SKM-1 treated with dmso at 0.1 percent for 144 hours (cell line): ENCODE results near the gene MB21D2.
A peak's percentile ranks its signal among the peaks of the same experiment; 100 is the strongest.

ENCODE experiments used
- DNase-seq: peaks from one replicate; lab custom pipeline; 2025; ENCODE audit not compliant: unreplicated experiment; lab: John Stamatoyannopoulos, UW

Gene MB21D2

GRCh38 chr3:192892981-192893700, 24.5 kb downstream of the MB21D2 start:
- peak; percentile 22 for DNase-seq

- no peak for DNase-seq
Measured at GRCh38 chr3:192890347-192891335, 27.0 kb downstream of the MB21D2 start.

- DNase-seq, result no peak
Measured at GRCh38 chr3:192889679-192890078, 28.0 kb downstream of the MB21D2 start.

- DNase-seq, result no peak
Measured at GRCh38 chr3:192888190-192888589, 29.5 kb downstream of the MB21D2 start.

GRCh38 chr3:192887701-192888100, 30.0 kb downstream of the MB21D2 start:
- no peak for DNase-seq

GRCh38 chr3:192887047-192887446, 30.6 kb downstream of the MB21D2 start:
- no peak for DNase-seq

GRCh38 chr3:192884777-192885773, 32.6 kb downstream of the MB21D2 start:
- DNase-seq, result no peak

- DNase-seq, result no peak
Measured at GRCh38 chr3:192883512-192883911, 34.1 kb downstream of the MB21D2 start.

- no peak for DNase-seq
Measured at GRCh38 chr3:192881159-192881786, 36.4 kb downstream of the MB21D2 start.

- DNase-seq, result no peak
Measured at GRCh38 chr3:192880313-192880712, 37.3 kb downstream of the MB21D2 start.

GRCh38 chr3:192879346-192880031, 38.2 kb downstream of the MB21D2 start:
- no peak for DNase-seq

GRCh38 chr3:192875971-192876565, 41.6 kb downstream of the MB21D2 start:
- no peak for DNase-seq

GRCh38 chr3:192870822-192871221, 46.8 kb downstream of the MB21D2 start:
- peak; percentile 16 for DNase-seq

- DNase-seq, result no peak
Measured at GRCh38 chr3:192869131-192870031, 48.3 kb downstream of the MB21D2 start.

- DNase-seq, result no peak
Measured at GRCh38 chr3:192867645-192868044, 50.0 kb downstream of the MB21D2 start.

- DNase-seq, result no peak
Measured at GRCh38 chr3:192866804-192867203, 50.9 kb downstream of the MB21D2 start.

- DNase-seq, result no peak
Measured at GRCh38 chr3:192864941-192865340, 52.7 kb downstream of the MB21D2 start.

GRCh38 chr3:192863091-192863420, 54.6 kb downstream of the MB21D2 start:
- no peak for DNase-seq
